WTC11 (cell line): ENCODE measurements around the gene TOB1. TPM values are rescaled to one million over a fixed set of nuclear protein-coding genes. Genes with fewer than 3 reads are reported as not detected.

Source experiments
- ATAC-seq: fragments of 200-7000 bp; cut with Tn5 transposase; 2 replicates; pipeline ENCODE4 v1.10.0; 2021; ENCODE audit warnings: mild to moderate bottlenecking, moderate library complexity
- CTCF ChIA-PET: fragments of 300-600 bp; sonication (Branson Sonifier 250); formaldehyde crosslinking; loops from one replicate; lab custom pipeline; 2021; ENCODE audit warnings: antibody characterized with exemption; lab: Charles Lee
- POLR2A ChIA-PET: fragments of 350-600 bp; sonication (Branson Sonifier 250); formaldehyde crosslinking; loops from one replicate; lab custom pipeline; 2021; ENCODE audit warnings: antibody characterized with exemption; lab: Charles Lee
- DNase-seq: peaks from one replicate; pipeline ENCODE4 v3.0.0; 2021; ENCODE audit warnings: low spot score
- H3K27ac Mint-ChIP-seq: 2 replicates; pipeline ENCODE4 v1.8.0; 2021; ENCODE audit warnings: mixed read lengths
- H3K27me3 Mint-ChIP-seq: 2 replicates; pipeline ENCODE4 v1.8.0; 2021; ENCODE audit warnings: low read depth, mild to moderate bottlenecking, moderate library complexity, mixed read lengths
- H3K36me3 Mint-ChIP-seq: 2 replicates; pipeline ENCODE4 v1.8.0; 2021; ENCODE audit warnings: mixed read lengths
- H3K4me1 Mint-ChIP-seq: 2 replicates; pipeline ENCODE4 v1.8.0; 2022; ENCODE audit warnings: mixed read lengths
- H3K4me3 Mint-ChIP-seq: 2 replicates; pipeline ENCODE4 v1.8.0; 2021; ENCODE audit warnings: mild to moderate bottlenecking, moderate library complexity, mixed read lengths
- H3K9me3 Mint-ChIP-seq: 2 replicates; pipeline ENCODE4 v1.8.0; 2021; ENCODE audit warnings: mixed read lengths
- ELF4 ChIP-seq: sonication (generic); formaldehyde crosslinking; IDR thresholded peaks from 2 replicates; pipeline ENCODE4 v1.8.1; 2022; ENCODE audit warnings: low read depth, mild to moderate bottlenecking, moderate library complexity, missing genetic modification reagents
- EMX1 ChIP-seq: fragments of 250-450 bp; sonication (Bioruptor Pico); IDR thresholded peaks from 2 replicates; pipeline ENCODE4 v1.8.0; 2021; ENCODE audit warnings: mild to moderate bottlenecking
- FOXJ3 ChIP-seq: sonication (generic); formaldehyde crosslinking; IDR thresholded peaks from 2 replicates; pipeline ENCODE4 v1.9.0; 2021; ENCODE audit warnings: missing genetic modification reagents, mild to moderate bottlenecking, borderline replicate concordance
- FOXK1 ChIP-seq: sonication (generic); formaldehyde crosslinking; IDR thresholded peaks from 2 replicates; pipeline ENCODE4 v1.8.0; 2022; ENCODE audit warnings: mild to moderate bottlenecking, moderate library complexity, missing genetic modification reagents
- FOXP4 ChIP-seq: sonication (generic); formaldehyde crosslinking; IDR thresholded peaks from 2 replicates; pipeline ENCODE4 v1.8.0; 2022; ENCODE audit warnings: mild to moderate bottlenecking, missing genetic modification reagents
- GABPB1 ChIP-seq: sonication (generic); formaldehyde crosslinking; IDR thresholded peaks from 2 replicates; pipeline ENCODE4 v1.8.1; 2023; ENCODE audit warnings: mild to moderate bottlenecking, missing genetic modification reagents
- HMGXB4 ChIP-seq: sonication (generic); formaldehyde crosslinking; IDR thresholded peaks from 2 replicates; pipeline ENCODE4 v1.8.1; 2023; ENCODE audit warnings: mild to moderate bottlenecking, moderate library complexity, missing genetic modification reagents
- NR3C1 ChIP-seq: sonication (generic); formaldehyde crosslinking; conservative IDR thresholded peaks from 2 replicates; pipeline ENCODE4 v1.8.1; 2023; ENCODE audit warnings: low read depth, mild to moderate bottlenecking, missing genetic modification reagents
- USF1 ChIP-seq: sonication (generic); formaldehyde crosslinking; IDR thresholded peaks from 2 replicates; pipeline ENCODE4 v1.8.0; 2022; ENCODE audit warnings: mild to moderate bottlenecking, missing genetic modification reagents
- ZBTB21 ChIP-seq: sonication (generic); formaldehyde crosslinking; IDR thresholded peaks from 2 replicates; pipeline ENCODE4 v1.8.1; 2023; ENCODE audit warnings: mild to moderate bottlenecking, missing genetic modification reagents, borderline replicate concordance
- ZNF232 ChIP-seq: sonication (generic); formaldehyde crosslinking; IDR thresholded peaks from 2 replicates; pipeline ENCODE4 v1.8.0; 2022; ENCODE audit warnings: mild to moderate bottlenecking, missing genetic modification reagents
- ZNF416 ChIP-seq: fragments of 250-450 bp; sonication (Bioruptor Pico); IDR thresholded peaks from 2 replicates; pipeline ENCODE4 v1.9.0; 2021; ENCODE audit warnings: mild to moderate bottlenecking, inconsistent platforms
- ZNF671 ChIP-seq: fragments of 250-450 bp; sonication (Bioruptor Pico); IDR thresholded peaks from 2 replicates; pipeline ENCODE4 v1.8.0; 2021; ENCODE audit warnings: mild to moderate bottlenecking
- total RNA-seq: library from RNA; stranded (reverse); gene quantifications from 3 replicates; pipeline ENCODE4 v1.2.3, GENCODE V29; 2021
- TF ChIP-seq, protein P1 (sequence below): sonication (generic); formaldehyde crosslinking; conservative IDR thresholded peaks from 2 replicates; pipeline ENCODE4 v1.8.1; 2022; ENCODE audit warnings: mild to moderate bottlenecking, missing genetic modification reagents
- TF ChIP-seq, protein P2 (sequence below): sonication (generic); formaldehyde crosslinking; IDR thresholded peaks from 2 replicates; pipeline ENCODE4 v1.8.0; 2023; ENCODE audit warnings: missing genetic modification reagents
- TF ChIP-seq, protein P3 (sequence below): sonication (generic); formaldehyde crosslinking; IDR thresholded peaks from 2 replicates; pipeline ENCODE4 v1.8.1; 2022; ENCODE audit warnings: low read depth, mild to moderate bottlenecking, moderate library complexity, missing genetic modification reagents, borderline replicate concordance
- TF ChIP-seq, protein P4 (sequence below): fragments of 250-450 bp; sonication (Bioruptor Pico); IDR thresholded peaks from 2 replicates; pipeline ENCODE4 v1.8.0; 2021; ENCODE audit warnings: mild to moderate bottlenecking
- TF ChIP-seq, protein P5 (sequence below): sonication (generic); formaldehyde crosslinking; IDR thresholded peaks from 2 replicates; pipeline ENCODE4 v1.8.1; 2023; ENCODE audit warnings: mild to moderate bottlenecking, missing genetic modification reagents, borderline replicate concordance

TOB1 gene
- total RNA-seq, 1 experiment from 2014 or later = 36.0 TPM

GRCh38 chr17:50879086-50879485 lies 12.9 kb upstream of the TOB1 start:
- Mint-ChIP-seq H3K9me3 (peaks cover 4% of the 10 kb centered on the region), H3K4me3 (no peak overlapping the region), H3K36me3 (peaks cover 4% of the 10 kb centered on the region), H3K27me3 (no peaks in the 10 kb centered on the region; the same call in 1 of the 2 replicates), H3K27ac (peak overlapping the region; percentile 73; the same call in 1 of the 2 replicates), H3K4me1 (peaks cover 4% of the 10 kb centered on the region)
- ATAC-seq = no peak
- ChIA-PET CTCF (interaction anchor here (0.7 to 1.0 kb wide), 2 partner anchors 12 to 78 kb away, joined by 3 read pairs; no protein-coding TSS in a partner anchor), POLR2A (no interaction called here)
- no peak for TF ChIP-seq GABPB1 (CRISPR knock-in tag)
- no peak for TF ChIP-seq USF1
- no peak for TF ChIP-seq HMGXB4
- TF ChIP-seq, protein P1, sequence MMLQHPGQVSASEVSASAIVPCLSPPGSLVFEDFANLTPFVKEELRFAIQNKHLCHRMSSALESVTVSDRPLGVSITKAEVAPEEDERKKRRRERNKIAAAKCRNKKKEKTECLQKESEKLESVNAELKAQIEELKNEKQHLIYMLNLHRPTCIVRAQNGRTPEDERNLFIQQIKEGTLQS (CRISPR knock-in tag) = no peak
- no peak for TF ChIP-seq ZBTB21
- TF ChIP-seq, protein P2, sequence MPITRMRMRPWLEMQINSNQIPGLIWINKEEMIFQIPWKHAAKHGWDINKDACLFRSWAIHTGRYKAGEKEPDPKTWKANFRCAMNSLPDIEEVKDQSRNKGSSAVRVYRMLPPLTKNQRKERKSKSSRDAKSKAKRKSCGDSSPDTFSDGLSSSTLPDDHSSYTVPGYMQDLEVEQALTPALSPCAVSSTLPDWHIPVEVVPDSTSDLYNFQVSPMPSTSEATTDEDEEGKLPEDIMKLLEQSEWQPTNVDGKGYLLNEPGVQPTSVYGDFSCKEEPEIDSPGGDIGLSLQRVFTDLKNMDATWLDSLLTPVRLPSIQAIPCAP (CRISPR knock-in tag) = no peak
- TF ChIP-seq, protein P3, sequence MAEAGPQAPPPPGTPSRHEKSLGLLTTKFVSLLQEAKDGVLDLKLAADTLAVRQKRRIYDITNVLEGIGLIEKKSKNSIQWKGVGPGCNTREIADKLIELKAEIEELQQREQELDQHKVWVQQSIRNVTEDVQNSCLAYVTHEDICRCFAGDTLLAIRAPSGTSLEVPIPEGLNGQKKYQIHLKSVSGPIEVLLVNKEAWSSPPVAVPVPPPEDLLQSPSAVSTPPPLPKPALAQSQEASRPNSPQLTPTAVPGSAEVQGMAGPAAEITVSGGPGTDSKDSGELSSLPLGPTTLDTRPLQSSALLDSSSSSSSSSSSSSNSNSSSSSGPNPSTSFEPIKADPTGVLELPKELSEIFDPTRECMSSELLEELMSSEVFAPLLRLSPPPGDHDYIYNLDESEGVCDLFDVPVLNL (CRISPR knock-in tag) = no peak
- no peak for TF ChIP-seq FOXP4
- TF ChIP-seq ZNF232 (CRISPR knock-in tag) = no peak
- no peak for TF ChIP-seq ZNF416 (CRISPR knock-in tag)
- TF ChIP-seq FOXJ3 (CRISPR knock-in tag) = no peak
- TF ChIP-seq FOXK1 (CRISPR knock-in tag) = no peak
- no peak for TF ChIP-seq EMX1 (CRISPR knock-in tag)
- TF ChIP-seq, protein P4, sequence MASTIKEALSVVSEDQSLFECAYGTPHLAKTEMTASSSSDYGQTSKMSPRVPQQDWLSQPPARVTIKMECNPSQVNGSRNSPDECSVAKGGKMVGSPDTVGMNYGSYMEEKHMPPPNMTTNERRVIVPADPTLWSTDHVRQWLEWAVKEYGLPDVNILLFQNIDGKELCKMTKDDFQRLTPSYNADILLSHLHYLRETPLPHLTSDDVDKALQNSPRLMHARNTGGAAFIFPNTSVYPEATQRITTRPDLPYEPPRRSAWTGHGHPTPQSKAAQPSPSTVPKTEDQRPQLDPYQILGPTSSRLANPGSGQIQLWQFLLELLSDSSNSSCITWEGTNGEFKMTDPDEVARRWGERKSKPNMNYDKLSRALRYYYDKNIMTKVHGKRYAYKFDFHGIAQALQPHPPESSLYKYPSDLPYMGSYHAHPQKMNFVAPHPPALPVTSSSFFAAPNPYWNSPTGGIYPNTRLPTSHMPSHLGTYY = no peak
- TF ChIP-seq ELF4 (CRISPR knock-in tag) = no peak
- TF ChIP-seq, protein P5, sequence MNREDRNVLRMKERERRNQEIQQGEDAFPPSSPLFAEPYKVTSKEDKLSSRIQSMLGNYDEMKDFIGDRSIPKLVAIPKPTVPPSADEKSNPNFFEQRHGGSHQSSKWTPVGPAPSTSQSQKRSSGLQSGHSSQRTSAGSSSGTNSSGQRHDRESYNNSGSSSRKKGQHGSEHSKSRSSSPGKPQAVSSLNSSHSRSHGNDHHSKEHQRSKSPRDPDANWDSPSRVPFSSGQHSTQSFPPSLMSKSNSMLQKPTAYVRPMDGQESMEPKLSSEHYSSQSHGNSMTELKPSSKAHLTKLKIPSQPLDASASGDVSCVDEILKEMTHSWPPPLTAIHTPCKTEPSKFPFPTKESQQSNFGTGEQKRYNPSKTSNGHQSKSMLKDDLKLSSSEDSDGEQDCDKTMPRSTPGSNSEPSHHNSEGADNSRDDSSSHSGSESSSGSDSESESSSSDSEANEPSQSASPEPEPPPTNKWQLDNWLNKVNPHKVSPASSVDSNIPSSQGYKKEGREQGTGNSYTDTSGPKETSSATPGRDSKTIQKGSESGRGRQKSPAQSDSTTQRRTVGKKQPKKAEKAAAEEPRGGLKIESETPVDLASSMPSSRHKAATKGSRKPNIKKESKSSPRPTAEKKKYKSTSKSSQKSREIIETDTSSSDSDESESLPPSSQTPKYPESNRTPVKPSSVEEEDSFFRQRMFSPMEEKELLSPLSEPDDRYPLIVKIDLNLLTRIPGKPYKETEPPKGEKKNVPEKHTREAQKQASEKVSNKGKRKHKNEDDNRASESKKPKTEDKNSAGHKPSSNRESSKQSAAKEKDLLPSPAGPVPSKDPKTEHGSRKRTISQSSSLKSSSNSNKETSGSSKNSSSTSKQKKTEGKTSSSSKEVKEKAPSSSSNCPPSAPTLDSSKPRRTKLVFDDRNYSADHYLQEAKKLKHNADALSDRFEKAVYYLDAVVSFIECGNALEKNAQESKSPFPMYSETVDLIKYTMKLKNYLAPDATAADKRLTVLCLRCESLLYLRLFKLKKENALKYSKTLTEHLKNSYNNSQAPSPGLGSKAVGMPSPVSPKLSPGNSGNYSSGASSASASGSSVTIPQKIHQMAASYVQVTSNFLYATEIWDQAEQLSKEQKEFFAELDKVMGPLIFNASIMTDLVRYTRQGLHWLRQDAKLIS = no peak
- TF ChIP-seq ZNF671 (CRISPR knock-in tag) = no peak
- no peak for TF ChIP-seq NR3C1
- DNase-seq = no peak
